Fibroblast of lung (primary cell): Measurements from ENCODE around the gene JPH2.

Source experiments
- EZH2 ChIP-seq: IDR thresholded peaks from 2 replicates; pipeline ENCODE4 v1.5.1; 2012; ENCODE audit warnings: low read length, control low read depth, mild to moderate bottlenecking; ENCODE audit errors: missing control alignments
- TF ChIP-seq, protein P1 (sequence below), 2 donors: IDR thresholded peaks in 1 of 2; conservative IDR thresholded peaks in 1 of 2; 1 replicate in 1 of 2; 2 replicates in 1 of 2; pipeline ENCODE4 v1.5.1; 2011 to 2012; ENCODE audit warnings: low read length in 2 of 2, control low read depth in 1 of 2, inconsistent platforms in 1 of 2, low read depth in 1 of 2, mild to moderate bottlenecking in 1 of 2

DNA sequence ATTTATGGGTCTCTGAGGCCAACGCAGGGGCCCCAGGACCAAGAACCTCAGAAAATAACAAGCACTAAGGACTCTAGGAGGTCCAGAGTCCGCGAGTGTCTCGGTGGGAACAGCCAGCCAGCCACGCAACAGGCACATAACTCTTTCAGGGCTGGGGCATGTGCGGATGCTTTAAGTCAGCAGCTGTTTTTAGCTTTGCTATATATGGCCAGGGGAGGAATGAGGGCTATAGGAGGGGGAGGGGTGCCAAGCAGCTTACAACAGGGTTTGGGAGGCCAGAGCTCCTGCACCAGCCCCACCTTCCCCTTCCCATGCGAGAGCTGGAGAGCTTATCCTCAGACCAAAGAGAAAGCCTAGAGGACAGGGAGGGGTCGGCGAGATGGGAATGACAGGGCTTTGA is 6.2 kb downstream of the JPH2 start:
- TF ChIP-seq, protein P1, sequence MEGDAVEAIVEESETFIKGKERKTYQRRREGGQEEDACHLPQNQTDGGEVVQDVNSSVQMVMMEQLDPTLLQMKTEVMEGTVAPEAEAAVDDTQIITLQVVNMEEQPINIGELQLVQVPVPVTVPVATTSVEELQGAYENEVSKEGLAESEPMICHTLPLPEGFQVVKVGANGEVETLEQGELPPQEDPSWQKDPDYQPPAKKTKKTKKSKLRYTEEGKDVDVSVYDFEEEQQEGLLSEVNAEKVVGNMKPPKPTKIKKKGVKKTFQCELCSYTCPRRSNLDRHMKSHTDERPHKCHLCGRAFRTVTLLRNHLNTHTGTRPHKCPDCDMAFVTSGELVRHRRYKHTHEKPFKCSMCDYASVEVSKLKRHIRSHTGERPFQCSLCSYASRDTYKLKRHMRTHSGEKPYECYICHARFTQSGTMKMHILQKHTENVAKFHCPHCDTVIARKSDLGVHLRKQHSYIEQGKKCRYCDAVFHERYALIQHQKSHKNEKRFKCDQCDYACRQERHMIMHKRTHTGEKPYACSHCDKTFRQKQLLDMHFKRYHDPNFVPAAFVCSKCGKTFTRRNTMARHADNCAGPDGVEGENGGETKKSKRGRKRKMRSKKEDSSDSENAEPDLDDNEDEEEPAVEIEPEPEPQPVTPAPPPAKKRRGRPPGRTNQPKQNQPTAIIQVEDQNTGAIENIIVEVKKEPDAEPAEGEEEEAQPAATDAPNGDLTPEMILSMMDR (conservative IDR thresholded peaks at IDR 0.05 in 1 of 2, IDR thresholded peaks at IDR 0.05 in 1 of 2; ENCODE audit: low read depth in 1 of 2, low read length in 2 of 2) = no peak
- no peak for TF ChIP-seq EZH2
